Vagina (tissue), 2 donors: ENCODE results near the gene DMGDH. TPM values are rescaled to one million over a fixed set of nuclear protein-coding genes. Genes with fewer than 3 reads are reported as not detected.
"Not testable (repeated sequence)": the region's sequence is repeated elsewhere in the genome, so short reads cannot be mapped to it uniquely, and the experiment has no call there.

ENCODE experiments used
- DNase-seq, 2 donors: peaks; one replicate each; pipeline ENCODE4 v3.0.0-alpha.2; 2017; ENCODE audit errors: extremely low spot score in 2 of 2
- H3K27ac ChIP-seq: fragments of 200-600 bp; sonication (generic); one replicate; pipeline ENCODE4 v1.5.1; 2019
- H3K27me3 ChIP-seq: fragments of 200-600 bp; sonication (generic); one replicate; pipeline ENCODE4 v1.5.1; 2019
- H3K36me3 ChIP-seq, 2 donors: fragments of 200-600 bp; sonication (generic); one replicate each; pipeline ENCODE4 v1.5.1; 2017 to 2019
- H3K4me1 ChIP-seq: fragments of 200-600 bp; sonication (generic); one replicate; pipeline ENCODE4 v1.5.1; 2019
- H3K4me3 ChIP-seq, 2 donors: fragments of 200-600 bp; sonication (generic); 1 replicate in 1 of 2; 2 replicates in 1 of 2; pipeline ENCODE4 v1.5.1; 2016 to 2019
- H3K9me3 ChIP-seq: fragments of 200-600 bp; sonication (generic); one replicate; pipeline ENCODE4 v1.5.1; 2019
- CTCF ChIP-seq, 3 experiments: fragments of 450-650 bp in 2 of 3; fragments of 200-600 bp in 1 of 3; sonication (generic) in 1 of 3; IDR thresholded peaks; one replicate each; pipeline ENCODE4 v1.5.1; 2017 to 2019; ENCODE audit warnings: antibody characterized with exemption in 3 of 3, mild to moderate bottlenecking in 2 of 3, moderate library complexity in 2 of 3
- POLR2A ChIP-seq, 2 donors: fragments of 450-650 bp; IDR thresholded peaks; one replicate each; pipeline ENCODE4 v1.6.1; 2017; ENCODE audit warnings: antibody characterized with exemption in 2 of 2, mild to moderate bottlenecking in 2 of 2, moderate library complexity in 2 of 2
- POLR2AphosphoS5 ChIP-seq, 2 donors: sonication (generic); formaldehyde crosslinking; IDR thresholded peaks; one replicate each; pipeline ENCODE4 v1.9.0; 2017; ENCODE audit warnings: antibody characterized with exemption in 2 of 2, mild to moderate bottlenecking in 2 of 2, low read depth in 1 of 2; ENCODE audit not compliant: insufficient read depth in 1 of 2
- intact Hi-C: fragments of 100-400 bp; cut with DNase I; formaldehyde crosslinking; loops from one replicate; pipeline ENCODE4 v1.15.1; 2023
- total RNA-seq: library from RNA; depleted of rRNA; stranded (reverse); fragments of >200 nt; gene quantifications from one replicate; pipeline ENCODE4 v1.2.3, GENCODE V29; 2016

Gene DMGDH
- total RNA-seq, 1 donor from 2014 or later = 4.2 TPM

- H3K9me3 ChIP-seq = no peaks in the 10 kb centered on the region
- peak in 1 of 2 donors; percentile 11 for TF ChIP-seq POLR2A (IDR thresholded peaks at IDR 0.05)
- no peak for TF ChIP-seq POLR2AphosphoS5 (IDR thresholded peaks at IDR 0.05; ENCODE audit: insufficient read depth in 1 of 2, low read depth in 1 of 2)
- no peak for TF ChIP-seq CTCF (IDR thresholded peaks at IDR 0.05)
- no peak for DNase-seq
- no peaks in the 10 kb centered on the region for H3K27me3 ChIP-seq
- peak within 1 kb of the TSS; percentile 61 to 78 for H3K4me3 ChIP-seq
- peaks cover 17% of the 10 kb centered on the region for H3K4me1 ChIP-seq
- H3K36me3 ChIP-seq = no peaks in the 10 kb centered on the region
- peak within 1 kb of the TSS; percentile 86 for H3K27ac ChIP-seq
- intact Hi-C loops = no loop called here
Measured at GRCh38 chr5:78985116-78985724, 84.3 kb downstream of the DMGDH start, which contains the start of gene ARSB. ARSB (minus strand) TSS chr5:78985310; CDS start chr5:78985248, 62 bp downstream.

GRCh38 chr5:78984439-78985115, 84.9 kb downstream of the DMGDH start:
- H3K9me3 ChIP-seq = no peaks in the 10 kb centered on the region
- H3K4me1 ChIP-seq = peaks cover 17% of the 10 kb centered on the region
- TF ChIP-seq POLR2A (IDR thresholded peaks at IDR 0.05) = peak in 1 of 2 donors; percentile 62
- peak in 1 of 3 experiments; percentile 31 for TF ChIP-seq CTCF (IDR thresholded peaks at IDR 0.05)
- peak in 1 of 2 donors; percentile 65 for TF ChIP-seq POLR2AphosphoS5 (IDR thresholded peaks at IDR 0.05; ENCODE audit: insufficient read depth in 1 of 2, low read depth in 1 of 2)
- intact Hi-C loops = no loop called here
- no peaks in the 10 kb centered on the region for H3K36me3 ChIP-seq
- no peaks in the 10 kb centered on the region for H3K27me3 ChIP-seq
- no peak for DNase-seq
- H3K4me3 ChIP-seq = peak overlapping the region; percentile 61 to 78
- peak overlapping the region; percentile 86 for H3K27ac ChIP-seq

- peaks cover 17% of the 10 kb centered on the region for H3K4me1 ChIP-seq
- H3K36me3 ChIP-seq = no peaks in the 10 kb centered on the region
- H3K27ac ChIP-seq = peak overlapping the region; percentile 86
- TF ChIP-seq POLR2AphosphoS5 (IDR thresholded peaks at IDR 0.05; ENCODE audit: insufficient read depth in 1 of 2, low read depth in 1 of 2) = no peak
- no peak for DNase-seq
- no peaks in the 10 kb centered on the region for H3K27me3 ChIP-seq
- intact Hi-C loops = no loop called here
- H3K9me3 ChIP-seq = no peaks in the 10 kb centered on the region
- peak overlapping the region; percentile 61 to 78 for H3K4me3 ChIP-seq
Measured at GRCh38 chr5:78983601-78984438, 85.7 kb downstream of the DMGDH start.

GRCh38 chr5:78983194-78983593, 86.3 kb downstream of the DMGDH start:
- H3K27ac ChIP-seq, H3K36me3 ChIP-seq, intact Hi-C loops, H3K9me3 ChIP-seq, DNase-seq, H3K4me3 ChIP-seq, H3K27me3 ChIP-seq: not testable (repeated sequence)
- H3K4me1 ChIP-seq = peaks cover 17% of the 10 kb centered on the region

- H3K4me1 ChIP-seq = peaks cover 10% of the 10 kb centered on the region
- H3K36me3 ChIP-seq = no peaks in the 10 kb centered on the region
- TF ChIP-seq POLR2AphosphoS5 (IDR thresholded peaks at IDR 0.05; ENCODE audit: insufficient read depth in 1 of 2, low read depth in 1 of 2) = no peak
- no peak for TF ChIP-seq POLR2A (IDR thresholded peaks at IDR 0.05)
- H3K27me3 ChIP-seq = no peaks in the 10 kb centered on the region
- H3K4me3 ChIP-seq = no peak overlapping the region
- DNase-seq = no peak
- intact Hi-C loops = no loop called here
- H3K9me3 ChIP-seq = no peaks in the 10 kb centered on the region
- H3K27ac ChIP-seq = no peak overlapping the region
Measured at GRCh38 chr5:78979909-78980308, 89.6 kb downstream of the DMGDH start.

GRCh38 chr5:78979117-78979742, 90.2 kb downstream of the DMGDH start:
- intact Hi-C loops = no loop called here
- TF ChIP-seq CTCF (IDR thresholded peaks at IDR 0.05) = no peak
- no peak for TF ChIP-seq POLR2AphosphoS5 (IDR thresholded peaks at IDR 0.05; ENCODE audit: insufficient read depth in 1 of 2, low read depth in 1 of 2)
- no peak for TF ChIP-seq POLR2A (IDR thresholded peaks at IDR 0.05)
- H3K4me3 ChIP-seq = no peak overlapping the region
- H3K27ac ChIP-seq = no peak overlapping the region
- DNase-seq = no peak
- H3K36me3 ChIP-seq = no peaks in the 10 kb centered on the region
- H3K4me1 ChIP-seq = peaks cover 17% of the 10 kb centered on the region
- no peaks in the 10 kb centered on the region for H3K9me3 ChIP-seq
- no peaks in the 10 kb centered on the region for H3K27me3 ChIP-seq
